Ovary (tissue), 9 donors: ENCODE results near the gene DPF3. TPM values are rescaled to one million over a fixed set of nuclear protein-coding genes. Genes with fewer than 3 reads are reported as not detected.
A peak's percentile ranks its signal among the peaks of the same experiment; 100 is the strongest.

Experiments
- DNase-seq, 5 donors: peaks; one replicate each; pipeline ENCODE4 v3.0.0-alpha.2; 2019 to 2020
- H3K27ac ChIP-seq, 2 donors: fragments of 200-600 bp; one replicate each; pipeline versions ENCODE4 v1.5.1 to v1.8.0; 2019 to 2022
- H3K27me3 ChIP-seq: fragments of 200-600 bp; one replicate; pipeline ENCODE4 v1.8.0; 2022
- H3K36me3 ChIP-seq: fragments of 200-600 bp; sonication (generic); one replicate; pipeline ENCODE4 v1.5.1; 2019
- H3K4me1 ChIP-seq: one replicate; pipeline ENCODE4 v1.8.1; 2013; ENCODE audit warnings: mild to moderate bottlenecking, moderate library complexity; ENCODE audit not compliant: insufficient read depth
- H3K4me3 ChIP-seq: fragments of 200-600 bp; sonication (generic); one replicate; pipeline ENCODE4 v1.5.1; 2017
- H3K9me3 ChIP-seq, 2 donors: fragments of 200-600 bp in 1 of 2; sonication (generic) in 1 of 2; one replicate each; pipeline versions ENCODE4 v1.5.1 to v1.8.1; 2013 to 2019; ENCODE audit warnings: mild to moderate bottlenecking in 1 of 2, moderate library complexity in 1 of 2
- CTCF ChIP-seq, 3 donors: fragments of 450-650 bp in 2 of 3; fragments of 200-600 bp in 1 of 3; IDR thresholded peaks; one replicate each; pipeline versions ENCODE4 v1.5.1 to v1.8.0; 2016 to 2022; ENCODE audit warnings: antibody characterized with exemption in 3 of 3, mild to moderate bottlenecking in 1 of 3
- EP300 ChIP-seq: sonication (generic); formaldehyde crosslinking; IDR thresholded peaks from one replicate; pipeline ENCODE4 v1.6.1; 2017; ENCODE audit warnings: antibody characterized with exemption
- POLR2A ChIP-seq: fragments of 450-650 bp; IDR thresholded peaks from one replicate; pipeline ENCODE4 v1.6.1; 2017; ENCODE audit warnings: antibody characterized with exemption, mild to moderate bottlenecking, moderate library complexity
- WGBS, 3 donors: extraction: QIAGEN DNeasy Blood & Tissue Kit in 1 of 3; methylation state at CpG; one replicate each; pipeline versions ENCODE4 v1.1.5 to v1.1.7; 2013 to 2017; 5-methylcytosine and 5-hydroxymethylcytosine counted together
- intact Hi-C, 4 donors: fragments of 100-400 bp; cut with DNase I; formaldehyde crosslinking; loops; one replicate each; pipeline versions ENCODE4 v1.11.0 to v1.15.1; 2022 to 2023
- polyA plus RNA-seq, 2 donors: library from polyadenylated mRNA; stranded (reverse); fragments of 200-250 nt in 1 of 2; fragments of 350-450 nt in 1 of 2; fragmentation: Illumina TruSeq in 1 of 2; extraction: RNeasy Lipid Tissue Mini Kit (QIAGEN cat#74804) in 1 of 2; gene quantifications; one replicate each; pipeline ENCODE4 v1.2.3, GENCODE V29; 2013 to 2014
- total RNA-seq, 7 donors: library from RNA; depleted of rRNA in 2 of 7; stranded (reverse); fragments of >200 nt in 2 of 7; fragmentation: NEBNext Ultra II Directional in 3 of 7; extraction: Animal tissue kit (Norgen Biotek cat#: 25700) in 3 of 7; gene quantifications; one replicate each; pipeline versions ENCODE4 v1.1.0 to v1.2.4, GENCODE V29; 2016 to 2023
- donor health status: DM: no; HTN: no; CAD: no; lungs with moderate emphysema.
- donor health status: DM: no; HTN: no; CAD: no.
- donor health status: Bipolar disorder and iron deficiency.
- donor health status: DM: yes; HTN: yes; CAD: no.
- donor health status: DM: no; HTN: no; CAD: no.
- donor health status: DM: yes; HTN: yes; CAD: no.

DPF3 gene
- total and polyA plus RNA-seq, 9 donors: 6.3 to 34.4 (median 21.9) TPM

DNA sequence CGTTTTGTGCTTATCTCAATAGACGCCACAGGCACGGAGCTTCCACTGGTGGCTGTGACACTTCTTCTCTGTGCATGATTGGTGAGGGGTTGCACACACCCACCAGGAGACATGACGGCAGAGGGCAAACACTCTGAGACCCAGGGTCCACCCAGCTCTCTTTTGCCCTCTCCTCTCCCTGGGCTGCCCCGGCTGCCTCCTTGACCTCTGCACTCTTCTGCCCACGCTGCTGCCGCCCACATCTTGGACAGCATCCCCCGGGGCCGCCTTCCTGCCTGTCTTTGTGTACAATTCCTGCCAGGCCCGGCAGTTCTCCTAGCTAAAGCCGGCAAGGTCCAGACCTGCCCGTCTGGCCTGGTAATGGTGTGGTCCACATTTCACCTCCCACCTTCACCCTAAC, 44.7 kb downstream of the DPF3 start:
- peaks cover 5% of the 10 kb centered on the region for H3K4me1 ChIP-seq
- DNase-seq: peak in 2 of 5 donors; percentile 25 to 46
- H3K36me3 ChIP-seq: no peaks in the 10 kb centered on the region
- H3K27me3 ChIP-seq: no peaks in the 10 kb centered on the region
- no peak overlapping the region for H3K27ac ChIP-seq
- TF ChIP-seq POLR2A: no peak
- no peak for TF ChIP-seq EP300
- no peak for TF ChIP-seq CTCF (IDR thresholded peaks at IDR 0.05)
- no peaks in the 10 kb centered on the region for H3K9me3 ChIP-seq
- intact Hi-C loops: no loop called here
- 20 to 47% (median 39%) methylated on average over 12 of the region's 12 CpGs for WGBS, 3 donors
- no peak overlapping the region for H3K4me3 ChIP-seq

DNA sequence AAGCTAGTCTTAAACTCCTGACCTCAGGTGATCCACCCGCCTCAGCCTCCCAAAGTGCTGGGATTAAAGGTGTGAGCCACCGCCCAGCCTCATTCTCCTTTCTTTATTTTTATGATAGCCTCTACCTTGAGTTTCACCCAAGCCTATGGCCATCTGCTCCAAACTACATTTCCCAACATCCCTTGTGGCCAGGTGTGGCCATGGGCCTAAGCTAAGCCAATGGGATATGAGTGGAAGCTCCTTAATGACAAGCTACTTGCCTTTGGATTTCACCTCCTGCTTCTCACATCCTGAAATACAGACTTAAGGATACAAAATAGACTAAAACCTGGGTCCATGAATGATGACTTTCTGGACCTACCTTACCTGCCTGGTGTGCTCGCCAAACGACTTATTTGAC, 46.2 kb downstream of the DPF3 start:
- Histone ChIP-seq H3K27ac (no peak overlapping the region), H3K36me3 (no peaks in the 10 kb centered on the region), H3K4me3 (no peak overlapping the region), H3K4me1 (peaks cover 5% of the 10 kb centered on the region), H3K9me3 (no peaks in the 10 kb centered on the region), H3K27me3 (no peaks in the 10 kb centered on the region)
- DNase-seq: no peak
- TF ChIP-seq POLR2A (no peak), CTCF (IDR thresholded peaks at IDR 0.05) (no peak), EP300 (no peak)
- 95 to 99% (median 99%) methylated on average over 4 of the region's 4 CpGs for WGBS, 3 donors
- intact Hi-C loops: no loop called here

GRCh38 chr14:72845683-72846082, 48.2 kb downstream of the DPF3 start:
- DNase-seq: no peak
- TF ChIP-seq POLR2A (no peak), CTCF (IDR thresholded peaks at IDR 0.05) (no peak), EP300 (no peak)
- Histone ChIP-seq H3K27ac (no peak overlapping the region), H3K27me3 (no peaks in the 10 kb centered on the region), H3K36me3 (no peaks in the 10 kb centered on the region), H3K4me3 (no peak overlapping the region), H3K9me3 (no peaks in the 10 kb centered on the region), H3K4me1 (peaks cover 5% of the 10 kb centered on the region)
- intact Hi-C loops: no loop called here
- WGBS, 3 donors: 93 to 97% (median 94%) methylated on average over 4 of the region's 4 CpGs

GRCh38 chr14:72845196-72845595, 48.7 kb downstream of the DPF3 start:
- intact Hi-C loops: no loop called here
- H3K4me1 ChIP-seq: peaks cover 5% of the 10 kb centered on the region
- no peaks in the 10 kb centered on the region for H3K27me3 ChIP-seq
- no peak for DNase-seq
- TF ChIP-seq POLR2A: no peak
- TF ChIP-seq EP300: no peak
- no peak for TF ChIP-seq CTCF (IDR thresholded peaks at IDR 0.05)
- H3K36me3 ChIP-seq: no peaks in the 10 kb centered on the region
- no peaks in the 10 kb centered on the region for H3K9me3 ChIP-seq
- no peak overlapping the region for H3K27ac ChIP-seq
- WGBS, 3 donors: 94 to 98% (median 95%) methylated on average over 4 of the region's 4 CpGs
- H3K4me3 ChIP-seq: no peak overlapping the region

GRCh38 chr14:72844524-72844923, 49.4 kb downstream of the DPF3 start:
- 89 to 93% (median 93%) methylated on average over 3 of the region's 3 CpGs for WGBS, 3 donors
- intact Hi-C loops: no loop called here
- peaks cover 8% of the 10 kb centered on the region for H3K4me1 ChIP-seq
- no peaks in the 10 kb centered on the region for H3K27me3 ChIP-seq
- DNase-seq: no peak
- no peak overlapping the region for H3K27ac ChIP-seq
- no peaks in the 10 kb centered on the region for H3K9me3 ChIP-seq
- no peak for TF ChIP-seq POLR2A
- TF ChIP-seq CTCF (IDR thresholded peaks at IDR 0.05): no peak
- TF ChIP-seq EP300: no peak
- no peak overlapping the region for H3K4me3 ChIP-seq
- H3K36me3 ChIP-seq: no peaks in the 10 kb centered on the region
